SH-SY5Y (cell line): ENCODE measurements around the gene NR3C2.

Experiments
- GATA2 ChIP-seq: IDR thresholded peaks from 2 replicates; pipeline ENCODE4 v1.6.1; 2011; ENCODE audit warnings: mild to moderate bottlenecking, low read depth, low read length
- GATA3 ChIP-seq: IDR thresholded peaks from 2 replicates; pipeline ENCODE4 v1.6.1; 2011; ENCODE audit warnings: low read depth, mild to moderate bottlenecking, low read length, moderate library complexity

- no peak for TF ChIP-seq GATA2
- no peak for TF ChIP-seq GATA3
Measured at GRCh38 chr4:148367756-148368155, 74.5 kb downstream of the NR3C2 start.
